Dermis microvascular lymphatic vessel endothelial cell (primary cell): ENCODE data around the gene HJV. TPM values are rescaled to one million over a fixed set of nuclear protein-coding genes. Genes with fewer than 3 reads are reported as not detected.
A peak's percentile ranks its signal among the peaks of the same experiment; 100 is the strongest.

ENCODE experiments used
- DNase-seq, 2 donors: peaks; one replicate each; pipeline versions ENCODE4 v3.0.0 to v3.0.0-alpha.2; 2010; ENCODE audit warnings: low read depth in 2 of 2
- total RNA-seq: library from RNA; depleted of rRNA; stranded (reverse); fragments of >200 nt; gene quantifications from 2 replicates; pipeline ENCODE4 v1.2.1, GENCODE V29; 2014

The HJV gene
- total RNA-seq, 1 donor from 2014 or later: not detected

DNA sequence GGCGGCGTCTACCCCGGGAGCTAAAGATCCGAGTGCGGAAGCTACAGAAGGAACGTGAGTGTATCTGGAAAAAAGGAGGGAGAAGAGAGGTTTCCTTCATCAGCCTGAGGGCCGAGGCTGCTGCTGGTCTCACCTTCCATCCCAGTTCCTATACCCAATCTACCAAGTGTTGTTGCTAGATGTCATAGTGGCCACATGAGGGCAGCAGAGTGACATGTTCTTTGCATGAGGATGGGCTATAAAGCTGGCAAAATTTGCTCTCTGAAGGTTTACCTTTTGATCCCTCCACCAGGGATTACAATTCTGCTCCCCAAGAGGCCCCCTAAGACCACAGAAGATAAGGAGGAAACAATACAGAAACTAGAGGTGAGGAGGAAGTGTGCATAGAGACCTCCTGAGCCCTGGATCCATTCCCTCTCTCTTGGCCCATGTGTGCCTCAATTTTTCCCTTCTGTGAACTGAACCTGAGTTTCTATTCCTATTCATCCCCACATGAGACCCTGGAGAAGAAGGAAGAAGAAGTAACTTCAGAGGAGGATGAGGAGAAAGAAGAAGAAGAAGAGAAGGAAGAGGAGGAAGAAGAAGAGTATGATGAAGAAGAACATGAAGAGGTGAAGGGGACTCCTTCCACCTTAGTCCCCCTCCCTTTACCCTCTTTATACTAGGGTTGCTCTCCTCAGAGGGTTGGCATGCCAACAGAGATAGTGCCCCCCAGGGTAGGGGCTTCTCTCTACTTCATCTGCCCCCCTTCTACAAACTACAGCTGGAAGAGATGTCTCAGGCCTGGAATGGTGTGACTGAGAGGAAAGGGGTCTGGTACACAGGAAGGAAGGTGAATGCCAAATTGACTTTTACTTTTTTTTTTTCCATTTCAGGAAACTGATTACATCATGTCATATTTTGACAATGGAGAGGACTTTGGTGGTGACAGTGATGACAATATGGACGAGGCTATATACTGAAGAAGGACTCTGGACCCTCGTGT, 43.8 kb downstream of the HJV start:
- peak; percentile 86 to 88 for DNase-seq

DNA sequence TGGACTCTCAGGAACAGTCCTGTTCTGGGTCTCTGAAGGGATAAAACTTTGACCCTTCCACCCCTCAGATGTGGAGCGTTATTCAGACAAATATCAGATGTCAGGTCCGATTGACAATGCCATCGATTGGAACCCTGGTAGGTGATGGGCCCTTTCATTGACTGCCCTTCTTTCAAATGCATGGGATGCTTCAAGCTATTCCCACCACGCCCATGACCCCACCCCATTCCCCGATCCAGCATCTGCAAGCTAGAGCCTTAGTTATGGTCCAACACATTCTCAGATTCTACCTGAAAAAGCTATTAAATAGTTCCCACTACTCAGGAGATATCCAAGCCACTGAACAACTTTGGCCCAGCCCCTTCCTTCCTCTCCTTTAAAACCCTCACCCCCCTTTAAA, 44.5 kb downstream of the HJV start:
- DNase-seq: no peak

DNA sequence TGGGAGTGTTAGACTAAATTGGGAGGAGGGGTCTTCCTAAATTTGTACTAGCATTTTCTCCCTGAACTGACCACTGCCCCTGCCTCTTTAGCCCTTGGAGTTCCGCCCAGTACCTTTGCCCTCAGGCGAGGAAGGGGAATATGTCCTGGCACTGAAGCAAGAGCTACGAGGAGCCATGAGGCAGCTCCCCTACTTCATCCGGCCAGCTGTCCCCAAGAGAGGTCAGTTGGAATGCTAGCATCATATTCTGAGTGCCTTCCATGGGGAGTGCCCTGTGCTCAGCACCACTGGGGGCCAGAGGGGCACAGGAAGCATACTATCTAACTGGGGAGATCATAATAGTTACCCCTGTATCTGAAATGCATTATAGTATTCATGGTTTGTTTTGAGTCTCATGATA, 46.3 kb downstream of the HJV start:
- DNase-seq: no peak

DNA sequence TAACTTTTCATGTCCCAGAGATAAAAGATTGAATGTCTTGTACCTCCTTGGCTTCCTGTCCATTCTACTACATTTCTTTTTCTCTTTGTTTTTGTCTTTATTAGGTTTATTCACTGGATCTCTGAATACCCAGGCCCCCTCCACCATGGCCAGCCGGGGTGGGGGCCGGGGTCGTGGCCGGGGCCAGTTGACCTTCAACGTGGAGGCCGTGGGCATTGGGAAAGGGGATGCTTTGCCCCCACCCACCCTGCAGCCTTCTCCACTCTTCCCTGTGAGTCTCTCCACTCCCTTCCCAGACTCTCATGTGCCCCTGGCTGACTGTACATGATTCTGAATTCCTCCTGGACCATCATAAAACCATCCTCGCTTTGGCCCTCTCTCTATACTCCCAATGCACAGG, 46.8 kb downstream of the HJV start:
- DNase-seq: no peak

DNA sequence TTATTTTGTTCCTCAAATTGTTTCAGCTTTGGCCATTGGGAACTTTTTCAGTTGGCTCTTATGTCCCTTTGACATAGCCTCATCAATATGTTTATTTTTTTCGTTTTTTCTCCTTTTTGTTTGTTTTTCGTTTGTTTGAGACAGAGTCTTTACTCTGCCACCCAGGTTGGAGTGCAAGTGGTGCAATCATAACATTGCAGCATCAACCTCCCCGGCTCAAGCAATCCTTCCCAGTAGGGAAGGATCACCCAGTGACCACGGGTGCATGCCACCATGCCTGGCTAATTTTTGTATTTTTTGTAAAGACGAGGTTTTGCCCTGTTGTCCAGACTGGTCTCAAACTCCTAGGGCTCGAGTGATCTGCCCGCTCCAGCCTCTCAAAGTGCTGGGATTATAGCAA, 49.0 kb downstream of the HJV start:
- DNase-seq: no peak

Other genes starting within 250 kb of the HJV start
- 10.4 and 12.8 TPM in 2 replicates for gene RNF115, start 197.6 kb downstream of the HJV start, total RNA-seq
- gene POLR3C, start 197.5 kb downstream of the HJV start, total RNA-seq: 21.2 and 25.7 TPM in 2 replicates
- gene NUDT17, start 176.1 kb downstream of the HJV start, total RNA-seq: 1.9 and 2.8 TPM in 2 replicates
- 4.5 and 6.4 TPM in 2 replicates for gene PIAS3, start 162.7 kb downstream of the HJV start, total RNA-seq
- gene ANKRD35, start 135.9 kb downstream of the HJV start, total RNA-seq: under 0.01 TPM in 2 replicates
- gene ITGA10, start 111.7 kb downstream of the HJV start, total RNA-seq: 1.6 and 4.9 TPM in 2 replicates
- 27.5 and 32.1 TPM in 2 replicates for gene PEX11B, start 103.0 kb downstream of the HJV start, total RNA-seq
- gene RBM8A, start 94.3 kb downstream of the HJV start, total RNA-seq: 60.6 and 82.2 TPM in 2 replicates
- 21.1 and 26.0 TPM in 2 replicates for gene LIX1L, start 63.7 kb downstream of the HJV start, total RNA-seq
- under 0.01 TPM in 2 replicates for gene ANKRD34A, start 57.2 kb downstream of the HJV start, total RNA-seq
- gene POLR3GL, start 57.0 kb downstream of the HJV start, total RNA-seq: 12.4 and 12.6 TPM in 2 replicates
- 47.5 and 53.2 TPM in 2 replicates for gene TXNIP, start 25.2 kb downstream of the HJV start, total RNA-seq
- gene NBPF10, start 123.1 kb upstream of the HJV start, total RNA-seq: 0.51 and 0.89 TPM in 2 replicates
- gene NOTCH2NLA, start 207.3 kb upstream of the HJV start, total RNA-seq: 9.6 and 20.9 TPM in 2 replicates